Lower lobe of right lung (tissue), 2 donors: ENCODE results near the gene TRPV3. TPM values are rescaled to one million over a fixed set of nuclear protein-coding genes. Genes with fewer than 3 reads are reported as not detected.

Experiments
- ATAC-seq, 2 donors: fragments of 200-7000 bp; cut with Tn5 transposase; one replicate each; pipeline ENCODE4 v1.9.1; 2020 to 2022; ENCODE audit warnings: mild to moderate bottlenecking in 2 of 2, moderate library complexity in 2 of 2
- DNase-seq: peaks from one replicate; pipeline ENCODE4 v3.0.0-alpha.2; 2020
- H3K27ac ChIP-seq: fragments of 200-600 bp; one replicate; pipeline ENCODE4 v1.8.0; 2022
- H3K27me3 ChIP-seq: fragments of 200-600 bp; one replicate; pipeline ENCODE4 v1.8.0; 2022; ENCODE audit warnings: low read depth
- H3K36me3 ChIP-seq: fragments of 200-600 bp; one replicate; pipeline ENCODE4 v1.8.0; 2022; ENCODE audit warnings: mild to moderate bottlenecking
- H3K4me1 ChIP-seq: fragments of 200-600 bp; one replicate; pipeline ENCODE4 v1.8.0; 2022
- H3K4me3 ChIP-seq: fragments of 200-600 bp; one replicate; pipeline ENCODE4 v1.8.0; 2022; ENCODE audit warnings: mild to moderate bottlenecking
- H3K9me3 ChIP-seq: fragments of 200-600 bp; one replicate; pipeline ENCODE4 v1.8.0; 2022
- CTCF ChIP-seq: fragments of 200-600 bp; IDR thresholded peaks from one replicate; pipeline ENCODE4 v1.8.0; 2022; ENCODE audit warnings: antibody characterized with exemption, mild to moderate bottlenecking
- intact Hi-C: fragments of 100-400 bp; cut with DNase I; formaldehyde crosslinking; loops from one replicate; pipeline ENCODE4 v1.11.0; 2022
- total RNA-seq: library from RNA; stranded (reverse); fragmentation: NEBNext Ultra II Directional; extraction: Animal tissue kit (Norgen Biotek cat#: 25700); gene quantifications from one replicate; pipeline ENCODE4 v1.2.1, GENCODE V29; 2021
- donor health status: DM: no; HTN: yes; CAD: no; lungs with severe emphysema.

Gene TRPV3
- total RNA-seq, 1 donor from 2014 or later, result 0.68 TPM

- intact Hi-C loops, result no loop called here
- H3K27me3 ChIP-seq, result no peaks in the 10 kb centered on the region
- no peaks in the 10 kb centered on the region for H3K36me3 ChIP-seq
- H3K4me1 ChIP-seq, result no peaks in the 10 kb centered on the region
- ATAC-seq (no peak), DNase-seq (no peak)
- no peak for TF ChIP-seq CTCF
- no peaks in the 10 kb centered on the region for H3K9me3 ChIP-seq
- H3K4me3 ChIP-seq, result no peak overlapping the region
- no peak overlapping the region for H3K27ac ChIP-seq
Measured at GRCh38 chr17:3501344-3501743, 56.3 kb downstream of the TRPV3 start.

GRCh38 chr17:3497101-3497500 is 60.5 kb downstream of the TRPV3 start:
- no peaks in the 10 kb centered on the region for H3K27me3 ChIP-seq
- DNase-seq (no peak), ATAC-seq (no peak)
- H3K9me3 ChIP-seq, result no peaks in the 10 kb centered on the region
- no peak overlapping the region for H3K4me3 ChIP-seq
- H3K27ac ChIP-seq, result no peak overlapping the region
- intact Hi-C loops, result no loop called here
- no peak for TF ChIP-seq CTCF
- H3K4me1 ChIP-seq, result no peaks in the 10 kb centered on the region
- no peaks in the 10 kb centered on the region for H3K36me3 ChIP-seq

GRCh38 chr17:3485481-3486068 is 72.0 kb downstream of the TRPV3 start:
- ATAC-seq (no peak), DNase-seq (no peak)
- intact Hi-C loops, result no loop called here
- no peak for TF ChIP-seq CTCF
- H3K9me3 ChIP-seq, result no peaks in the 10 kb centered on the region
- no peaks in the 10 kb centered on the region for H3K27me3 ChIP-seq
- H3K36me3 ChIP-seq, result no peaks in the 10 kb centered on the region
- no peaks in the 10 kb centered on the region for H3K4me1 ChIP-seq
- H3K27ac ChIP-seq, result no peak overlapping the region
- H3K4me3 ChIP-seq, result no peak overlapping the region

GRCh38 chr17:3482852-3483251 is 74.8 kb downstream of the TRPV3 start:
- Histone ChIP-seq H3K4me3 (no peak overlapping the region), H3K4me1 (no peaks in the 10 kb centered on the region), H3K36me3 (no peaks in the 10 kb centered on the region), H3K27me3 (no peaks in the 10 kb centered on the region), H3K9me3 (no peaks in the 10 kb centered on the region), H3K27ac (no peak overlapping the region)
- ATAC-seq, result no peak
- no peak for DNase-seq
- intact Hi-C loops, result no loop called here
- no peak for TF ChIP-seq CTCF

- no peaks in the 10 kb centered on the region for H3K4me1 ChIP-seq
- H3K4me3 ChIP-seq, result no peak overlapping the region
- no peaks in the 10 kb centered on the region for H3K36me3 ChIP-seq
- no peak for ATAC-seq
- intact Hi-C loops, result no loop called here
- no peak for DNase-seq
- no peak for TF ChIP-seq CTCF
- H3K9me3 ChIP-seq, result no peaks in the 10 kb centered on the region
- H3K27me3 ChIP-seq, result no peaks in the 10 kb centered on the region
- H3K27ac ChIP-seq, result no peak overlapping the region
Measured at GRCh38 chr17:3479988-3480387, 77.6 kb downstream of the TRPV3 start.
